RWPE1 (cell line): ENCODE results near the gene ALOX12.
"Not testable (repeated sequence)": the region's sequence is repeated elsewhere in the genome, so short reads cannot be mapped to it uniquely, and the experiment has no call there.

ENCODE experiments used
- CTCF ChIA-PET: fragments of 350-600 bp; sonication (Branson Sonifier 250); formaldehyde crosslinking; extraction: SDS; loops from one replicate; lab custom pipeline; 2021; lab: Yijun Ruan, JAX
- POLR2A ChIA-PET: fragments of 400-600 bp; formaldehyde crosslinking; extraction: SDS; loops from one replicate; lab custom pipeline; 2020; ENCODE audit warnings: antibody characterized with exemption; ENCODE audit not compliant: low non-redundant PET; lab: Yijun Ruan, JAX
- DNase-seq: peaks from one replicate; pipeline ENCODE4 v3.0.0; 2012; ENCODE audit warnings: low spot score
- H3K27ac ChIP-seq: fragments of 450-650 bp; 2 replicates; pipeline ENCODE4 v1.5.1; 2017
- TF ChIP-seq, protein P1 (sequence below): fragments of 450-650 bp; conservative IDR thresholded peaks from 2 replicates; pipeline ENCODE4 v1.5.1; 2017; ENCODE audit warnings: low read depth, mild to moderate bottlenecking

The ALOX12 gene

DNA sequence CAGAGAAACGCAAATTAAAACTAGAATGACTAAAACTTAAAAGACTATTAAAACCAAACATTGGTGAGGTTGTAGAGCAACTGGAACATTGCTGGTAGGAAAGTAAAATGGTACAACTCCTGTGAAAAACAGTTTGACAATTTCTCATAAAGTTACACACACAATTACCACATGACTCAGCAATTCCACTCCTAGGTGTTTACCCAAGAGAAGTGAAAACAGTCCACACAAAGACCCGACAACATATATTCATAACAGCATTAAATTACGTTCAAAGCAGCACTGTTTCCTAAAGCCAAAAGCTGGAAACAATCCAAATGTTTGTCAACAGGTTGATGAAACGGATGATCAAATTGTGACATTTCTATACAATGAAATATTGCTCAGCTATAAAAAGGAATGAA lies 26.5 kb upstream of the ALOX12 start:
- no peak overlapping the region for H3K27ac ChIP-seq
- ChIA-PET CTCF (no interaction called here), POLR2A (no interaction called here)
- no peak for DNase-seq
- TF ChIP-seq, protein P1, sequence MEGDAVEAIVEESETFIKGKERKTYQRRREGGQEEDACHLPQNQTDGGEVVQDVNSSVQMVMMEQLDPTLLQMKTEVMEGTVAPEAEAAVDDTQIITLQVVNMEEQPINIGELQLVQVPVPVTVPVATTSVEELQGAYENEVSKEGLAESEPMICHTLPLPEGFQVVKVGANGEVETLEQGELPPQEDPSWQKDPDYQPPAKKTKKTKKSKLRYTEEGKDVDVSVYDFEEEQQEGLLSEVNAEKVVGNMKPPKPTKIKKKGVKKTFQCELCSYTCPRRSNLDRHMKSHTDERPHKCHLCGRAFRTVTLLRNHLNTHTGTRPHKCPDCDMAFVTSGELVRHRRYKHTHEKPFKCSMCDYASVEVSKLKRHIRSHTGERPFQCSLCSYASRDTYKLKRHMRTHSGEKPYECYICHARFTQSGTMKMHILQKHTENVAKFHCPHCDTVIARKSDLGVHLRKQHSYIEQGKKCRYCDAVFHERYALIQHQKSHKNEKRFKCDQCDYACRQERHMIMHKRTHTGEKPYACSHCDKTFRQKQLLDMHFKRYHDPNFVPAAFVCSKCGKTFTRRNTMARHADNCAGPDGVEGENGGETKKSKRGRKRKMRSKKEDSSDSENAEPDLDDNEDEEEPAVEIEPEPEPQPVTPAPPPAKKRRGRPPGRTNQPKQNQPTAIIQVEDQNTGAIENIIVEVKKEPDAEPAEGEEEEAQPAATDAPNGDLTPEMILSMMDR: no peak

DNA sequence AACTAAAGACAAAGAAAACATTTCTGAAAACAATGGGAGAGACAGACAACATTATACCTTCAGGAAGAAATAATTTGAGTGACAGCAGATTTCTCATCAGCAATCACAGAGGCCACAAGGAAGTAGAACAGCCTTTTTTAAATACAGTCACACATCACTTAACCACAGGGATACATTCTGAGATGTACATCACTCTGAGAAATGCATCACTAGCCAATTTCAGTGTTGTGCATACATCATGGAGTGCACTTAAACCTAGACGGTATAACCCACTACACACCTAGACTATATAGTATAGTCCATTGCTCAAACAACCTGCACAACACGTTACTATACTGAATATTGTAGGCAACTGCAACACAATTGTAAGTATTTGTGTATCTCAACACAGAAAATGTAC lies 24.9 kb upstream of the ALOX12 start:
- no peak overlapping the region for H3K27ac ChIP-seq
- ChIA-PET CTCF (interaction anchor here (0.7 kb wide), 2 partner anchors 74 to 394 kb away, joined by 4 read pairs; no protein-coding TSS in a partner anchor), POLR2A (no interaction called here)
- TF ChIP-seq, protein P1: no peak
- DNase-seq: no peak

GRCh38 chr17:6979440-6979839 lies 16.4 kb upstream of the ALOX12 start:
- H3K27ac ChIP-seq, POLR2A ChIA-PET, DNase-seq: not testable (repeated sequence)
- CTCF ChIA-PET: interaction anchor here (0.6 kb wide), 1 partner anchor 461 kb away, joined by 3 read pairs; no protein-coding TSS in a partner anchor

DNA sequence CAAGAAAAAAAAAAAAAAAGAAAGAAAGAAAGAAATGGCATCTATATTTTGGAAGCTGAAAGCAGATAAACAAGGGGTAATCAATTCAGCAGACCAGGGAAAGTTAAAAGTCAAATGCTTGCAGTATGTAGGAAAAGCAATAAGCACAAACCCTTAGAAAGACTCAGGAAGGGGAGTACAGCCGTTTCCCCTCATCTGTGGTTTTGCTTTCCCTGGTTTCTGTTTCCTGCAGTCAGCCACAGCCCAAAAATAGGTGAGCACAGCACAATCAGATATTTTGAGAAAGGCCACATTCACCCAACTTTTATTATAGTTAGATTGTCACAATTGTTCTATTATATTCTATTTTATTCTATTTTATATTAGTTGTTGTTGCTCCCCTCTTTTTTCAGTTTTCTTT lies 14.4 kb upstream of the ALOX12 start:
- no peak for DNase-seq
- ChIA-PET POLR2A (no interaction called here), CTCF (no interaction called here)
- no peak overlapping the region for H3K27ac ChIP-seq
- TF ChIP-seq, protein P1: no peak

DNA sequence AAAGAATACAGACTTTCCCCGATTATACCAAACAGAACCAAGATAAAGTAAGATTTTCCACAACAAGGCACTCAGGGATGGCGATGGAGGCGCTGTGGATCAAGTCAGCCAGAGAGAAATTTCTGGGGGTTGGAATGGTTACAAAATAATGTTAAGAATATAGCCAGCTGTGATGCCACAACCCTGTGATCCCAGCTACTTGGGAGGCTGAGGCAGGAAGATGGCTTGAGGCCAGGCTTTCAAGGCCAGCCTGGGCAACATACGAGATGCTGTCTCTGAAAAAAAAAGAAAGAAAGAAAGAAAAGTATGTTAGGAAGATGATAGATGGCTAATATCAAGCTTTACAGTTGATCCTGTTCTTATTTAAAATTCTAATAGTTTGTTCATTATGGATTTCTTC lies 10.6 kb upstream of the ALOX12 start:
- TF ChIP-seq, protein P1: no peak
- ChIA-PET CTCF (interaction anchor here (0.7 kb wide), 2 partner anchors 27 to 319 kb away, joined by 3 to 5 read pairs; no protein-coding TSS in a partner anchor), POLR2A (interaction anchor here (0.7 kb wide), 1 partner anchor 235 kb away, joined by 3 read pairs; no protein-coding TSS in a partner anchor)
- DNase-seq: no peak
- H3K27ac ChIP-seq: no peak overlapping the region

DNA sequence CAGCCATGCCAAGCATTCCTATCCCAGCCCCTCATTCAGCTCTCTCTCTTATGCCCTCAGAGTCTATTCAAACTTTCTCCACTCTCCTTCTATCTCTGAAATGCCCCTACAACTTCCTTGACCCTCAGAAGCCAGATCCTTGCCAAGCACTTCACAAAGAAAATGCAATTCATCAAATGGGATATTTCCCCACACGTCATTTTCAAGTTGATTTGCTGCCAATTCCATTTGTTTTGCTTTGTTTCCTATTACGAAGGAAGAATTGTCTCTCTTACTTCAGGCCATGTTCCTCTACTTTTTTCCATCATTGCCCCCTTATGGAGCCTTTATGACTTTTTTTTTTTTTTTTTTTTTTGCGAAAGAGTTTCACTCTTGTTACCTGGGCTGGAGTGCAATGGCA lies 9.2 kb upstream of the ALOX12 start:
- no peak overlapping the region for H3K27ac ChIP-seq
- ChIA-PET CTCF (no interaction called here), POLR2A (no interaction called here)
- TF ChIP-seq, protein P1: no peak
- DNase-seq: no peak

DNA sequence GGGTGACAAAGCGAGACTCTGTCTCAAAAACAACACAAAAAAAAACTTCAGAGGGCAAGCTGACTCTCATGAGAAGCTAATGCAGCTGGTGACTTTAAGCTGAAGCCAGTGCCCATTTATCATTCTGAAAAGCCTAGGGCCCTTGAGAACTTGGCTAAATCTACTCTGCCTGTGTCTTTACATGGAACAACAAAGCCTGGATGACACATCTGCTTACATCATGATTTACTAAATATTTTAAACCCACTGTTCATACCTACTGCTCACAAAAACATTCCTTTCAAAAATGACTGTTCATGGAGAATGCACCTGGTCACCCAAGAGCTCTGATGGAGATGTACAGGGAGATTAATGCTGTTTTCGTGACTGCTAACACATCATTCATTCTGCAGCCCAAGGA lies 6.1 kb upstream of the ALOX12 start:
- DNase-seq: no peak
- ChIA-PET POLR2A (no interaction called here), CTCF (interaction anchor here (2.5 kb wide), 1 partner anchor 79 kb away, joined by 8 read pairs; no protein-coding TSS in a partner anchor)
- H3K27ac ChIP-seq: no peak overlapping the region
- TF ChIP-seq, protein P1: no peak

- H3K27ac ChIP-seq, POLR2A ChIA-PET, DNase-seq: not testable (repeated sequence)
- CTCF ChIA-PET: interaction anchor here (0.5 to 1.7 kb wide), 3 partner anchors 11 to 1287 kb away, joined by 3 to 5 read pairs (median 3); no protein-coding TSS in a partner anchor
Measured at GRCh38 chr17:6993613-6994056, 2.2 kb upstream of the ALOX12 start.
